Measurements from ENCODE around the gene GFOD2.
"Not testable (repeated sequence)": the region's sequence is repeated elsewhere in the genome, so short reads cannot be mapped to it uniquely, and the experiment has no call there.

Gene GFOD2, protein sequence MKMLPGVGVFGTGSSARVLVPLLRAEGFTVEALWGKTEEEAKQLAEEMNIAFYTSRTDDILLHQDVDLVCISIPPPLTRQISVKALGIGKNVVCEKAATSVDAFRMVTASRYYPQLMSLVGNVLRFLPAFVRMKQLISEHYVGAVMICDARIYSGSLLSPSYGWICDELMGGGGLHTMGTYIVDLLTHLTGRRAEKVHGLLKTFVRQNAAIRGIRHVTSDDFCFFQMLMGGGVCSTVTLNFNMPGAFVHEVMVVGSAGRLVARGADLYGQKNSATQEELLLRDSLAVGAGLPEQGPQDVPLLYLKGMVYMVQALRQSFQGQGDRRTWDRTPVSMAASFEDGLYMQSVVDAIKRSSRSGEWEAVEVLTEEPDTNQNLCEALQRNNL

DNA sequence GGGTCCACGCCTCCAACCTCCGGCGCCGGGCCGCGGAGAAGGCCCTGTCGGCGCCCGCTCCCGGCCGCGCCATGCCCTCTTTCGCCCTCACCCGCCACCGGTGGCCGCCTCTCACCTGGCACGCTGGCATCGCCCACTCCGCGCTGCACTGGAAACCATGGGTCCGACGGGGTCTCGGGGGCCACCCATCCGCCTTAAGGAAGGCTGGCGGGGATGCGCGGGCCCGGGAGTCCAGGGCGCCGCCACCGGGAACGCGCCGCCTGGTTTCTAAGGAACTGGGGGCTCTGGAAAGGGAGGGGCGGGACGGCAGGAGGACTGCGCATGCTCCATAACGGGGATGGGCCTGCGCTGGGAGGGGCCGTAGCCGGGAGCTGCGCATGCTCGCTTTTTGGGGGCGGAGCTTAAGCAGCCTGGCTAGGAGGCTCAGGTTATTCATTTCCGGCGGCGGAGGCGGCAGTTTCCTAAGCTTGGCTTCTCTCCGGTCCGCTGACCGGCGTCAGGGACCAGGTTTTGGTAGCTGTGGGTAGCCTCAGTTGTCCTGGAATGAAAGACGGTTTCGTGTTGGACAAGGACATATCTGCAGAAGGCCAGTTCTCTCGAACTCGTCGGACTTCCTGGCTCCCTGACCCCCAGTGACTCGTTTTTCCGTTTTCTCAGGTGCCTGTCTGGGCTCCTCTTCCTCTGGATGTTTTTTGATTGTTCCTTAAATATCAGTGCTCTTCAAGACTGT is at the start of gene GFOD2:
GFOD2 (minus strand) TSS at position 269 of the 730 bp plus-strand sequence. CDS start 33,601 bp downstream, outside the sequence.
- DNase-seq = peak; percentile 94 to 99 (median 98)

DNA sequence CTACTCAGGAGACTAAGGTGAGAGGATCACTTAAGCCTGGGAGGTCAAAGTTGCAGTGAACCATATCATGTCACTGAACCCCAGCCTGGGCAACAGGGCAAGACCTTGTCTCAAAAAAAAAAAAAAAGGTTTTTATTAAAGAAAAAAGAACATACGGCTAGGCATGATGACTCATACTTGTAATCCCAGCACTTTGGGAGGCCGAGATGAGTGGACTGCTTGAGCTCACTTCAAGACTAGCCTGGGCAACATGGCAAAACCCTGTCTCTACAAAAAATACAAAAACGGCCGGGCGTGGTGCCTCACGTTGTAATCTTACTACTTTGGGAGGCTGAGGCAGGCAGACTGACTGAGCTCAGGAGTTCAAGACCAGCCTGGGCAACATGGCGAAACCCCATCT is 48.8 kb upstream of the GFOD2 start:
- DNase-seq = no peak

DNA sequence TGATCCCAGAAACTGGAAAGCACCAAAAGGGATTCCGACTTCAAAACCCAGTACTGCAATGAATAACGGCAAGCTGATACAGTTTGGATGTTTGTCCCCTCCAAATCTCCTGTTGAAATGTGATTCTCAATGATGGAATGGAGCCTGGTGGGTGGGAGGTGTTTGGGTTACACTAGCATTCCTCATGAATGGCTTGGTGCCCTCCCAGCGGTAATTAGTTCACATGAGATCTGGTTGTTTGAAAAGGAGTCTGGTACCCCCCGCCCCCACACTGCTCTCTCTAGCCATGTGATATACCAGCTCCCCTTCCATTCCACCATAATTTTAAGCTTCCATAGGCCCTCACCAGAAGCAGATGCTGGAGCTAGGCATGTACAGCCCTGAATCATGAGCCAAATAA is 47.2 kb upstream of the GFOD2 start:
- DNase-seq = no peak

DNA sequence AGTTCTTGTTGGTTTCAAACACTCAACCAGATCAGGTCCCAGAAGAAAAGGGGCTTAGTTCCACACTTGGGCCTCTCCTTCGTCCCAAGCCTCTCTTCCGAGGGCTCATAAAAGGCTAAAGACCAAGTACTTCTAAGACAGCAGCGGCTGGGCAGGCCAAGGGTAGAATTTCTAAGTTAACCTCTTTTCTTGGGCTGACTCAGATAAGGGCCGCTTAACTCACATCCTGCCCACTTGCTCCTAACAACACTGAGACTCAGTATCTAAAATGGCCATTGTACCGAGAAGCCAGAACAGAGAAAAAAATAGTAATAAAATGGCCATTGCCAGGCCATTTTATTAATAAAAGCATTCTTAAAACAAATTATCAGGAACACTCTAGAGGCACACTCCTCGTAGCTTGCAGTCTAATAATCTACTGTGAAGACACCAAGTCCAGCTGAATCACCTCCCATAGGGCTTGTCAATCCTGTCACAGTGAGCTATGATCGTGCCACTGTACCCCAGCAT is 45.1 kb upstream of the GFOD2 start:
- DNase-seq = no peak

DNA sequence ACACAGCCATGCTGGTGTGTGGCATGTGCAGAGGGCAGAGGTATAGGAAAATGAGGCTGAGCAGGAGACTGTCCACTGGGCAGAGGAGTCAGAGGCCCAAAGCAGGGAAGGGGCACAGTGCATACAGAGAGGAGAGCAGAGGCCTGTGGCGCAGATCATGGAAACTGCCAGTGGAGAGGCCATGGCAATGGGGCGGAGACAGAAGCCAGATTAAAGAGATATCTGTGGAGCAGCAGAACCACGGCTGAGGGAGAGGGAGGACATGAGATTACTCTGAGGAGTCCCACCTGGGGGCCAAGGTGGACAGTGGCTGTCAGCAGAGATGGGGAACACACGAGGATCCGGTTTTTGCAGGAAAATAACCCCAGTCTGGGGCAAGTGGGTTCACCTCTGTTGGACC is 44.0 kb upstream of the GFOD2 start:
- no peak for DNase-seq

DNA sequence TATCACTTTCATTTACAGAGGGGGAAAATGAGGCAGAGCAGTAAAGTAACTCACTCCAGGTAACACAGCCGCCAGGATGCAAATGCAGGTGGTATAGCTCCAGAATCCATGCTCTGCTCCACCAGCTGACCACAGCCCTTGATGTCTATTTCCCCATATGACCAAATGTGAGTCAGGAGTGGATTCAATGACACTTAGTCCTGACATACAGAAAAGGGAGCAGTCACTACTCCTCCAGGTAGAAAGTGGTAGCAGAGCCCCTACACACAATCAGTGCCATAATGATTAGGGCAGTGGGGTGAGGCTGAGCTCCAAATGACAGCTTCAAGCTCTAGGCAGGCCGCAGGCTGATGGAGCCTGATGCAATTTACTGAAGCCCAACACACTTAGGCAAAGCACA is 43.3 kb upstream of the GFOD2 start:
- no peak for DNase-seq

DNA sequence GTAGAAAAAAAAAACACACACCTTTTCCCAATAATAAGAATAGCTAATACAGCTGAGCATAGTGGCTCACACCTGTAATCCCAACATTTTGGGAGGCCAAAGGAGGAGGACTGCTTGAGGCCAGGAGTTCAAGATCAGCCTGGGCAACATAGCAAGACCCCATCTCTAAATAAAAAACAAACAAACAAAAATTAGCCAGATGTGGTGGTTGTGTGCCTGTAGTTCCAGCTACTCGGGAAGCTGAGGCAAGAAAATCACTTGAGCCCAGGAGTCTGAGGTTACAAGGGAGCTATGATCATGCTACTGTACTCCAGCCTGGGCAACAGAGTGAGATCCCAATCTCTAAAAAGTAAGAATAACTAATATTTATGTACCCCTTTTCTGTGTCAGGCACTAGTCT is 42.8 kb upstream of the GFOD2 start:
- no peak for DNase-seq

DNA sequence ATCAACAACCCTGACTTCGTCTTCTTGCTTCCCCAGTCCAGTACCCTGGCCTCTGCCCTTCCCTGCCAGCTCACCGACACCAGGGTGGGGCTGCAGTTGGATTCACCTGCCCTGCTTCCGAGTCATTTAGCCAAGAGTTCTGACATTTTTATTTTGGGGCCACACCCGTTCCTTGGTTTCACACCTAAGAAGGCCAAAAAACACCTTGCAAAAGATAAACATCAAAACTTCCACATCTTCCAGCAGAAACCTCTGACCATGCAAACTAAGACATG is 41.8 kb upstream of the GFOD2 start:
- no peak for DNase-seq

DNA sequence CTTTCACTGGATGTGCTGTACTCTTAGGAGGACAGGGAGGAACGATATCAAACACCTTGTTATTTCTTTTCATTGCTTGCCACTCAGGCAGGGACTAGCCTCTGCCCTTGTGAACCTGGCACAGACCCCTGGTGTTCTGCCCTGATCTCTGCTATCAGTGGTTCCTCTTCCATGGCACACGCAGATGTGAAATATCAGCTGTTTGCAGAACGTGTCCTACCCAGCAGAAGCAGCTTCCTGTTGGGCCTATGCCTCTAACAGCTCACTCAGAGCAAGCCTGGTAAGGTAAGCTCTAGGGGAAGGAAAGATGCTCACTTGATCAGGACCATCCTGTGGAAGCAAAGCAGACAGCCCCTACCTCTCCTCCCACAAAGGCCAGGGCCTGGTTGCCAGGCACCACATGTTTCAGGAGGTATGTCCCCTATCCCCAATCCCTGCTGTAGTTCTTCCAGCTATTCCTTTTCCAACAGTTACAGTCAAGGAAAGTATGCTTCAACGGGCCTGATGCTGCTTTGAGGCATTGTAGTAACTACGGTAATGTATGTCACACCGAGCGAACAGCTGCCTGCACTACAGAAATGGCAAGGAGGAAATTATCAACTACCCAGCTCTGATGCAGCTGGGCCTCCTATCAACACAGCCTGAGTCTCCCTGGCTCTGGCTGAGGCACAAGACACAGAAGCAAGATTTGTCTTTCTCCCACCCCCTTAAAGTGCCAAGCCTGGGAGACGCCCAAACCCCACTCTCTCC is 41.3 kb upstream of the GFOD2 start:
- no peak for DNase-seq

DNA sequence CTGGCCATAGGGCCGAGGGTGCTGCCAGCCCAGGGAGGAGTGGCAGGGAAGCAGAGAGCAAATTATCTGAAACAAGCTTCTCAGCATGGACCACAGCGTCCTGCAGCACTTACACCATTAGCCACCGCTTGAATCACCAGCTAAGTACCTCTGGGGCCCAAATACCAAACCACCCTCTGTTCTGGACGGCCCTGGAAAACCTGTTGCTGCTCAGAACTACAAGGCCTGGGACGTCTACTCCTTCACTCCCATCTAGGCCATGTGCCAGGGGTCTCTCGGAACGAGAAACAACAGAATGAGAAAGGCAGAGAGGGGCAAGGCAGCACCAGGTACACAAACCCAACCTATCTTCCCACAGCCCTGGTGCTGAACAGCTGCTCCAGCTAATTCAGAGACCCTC is 39.9 kb upstream of the GFOD2 start:
- no peak for DNase-seq

DNA sequence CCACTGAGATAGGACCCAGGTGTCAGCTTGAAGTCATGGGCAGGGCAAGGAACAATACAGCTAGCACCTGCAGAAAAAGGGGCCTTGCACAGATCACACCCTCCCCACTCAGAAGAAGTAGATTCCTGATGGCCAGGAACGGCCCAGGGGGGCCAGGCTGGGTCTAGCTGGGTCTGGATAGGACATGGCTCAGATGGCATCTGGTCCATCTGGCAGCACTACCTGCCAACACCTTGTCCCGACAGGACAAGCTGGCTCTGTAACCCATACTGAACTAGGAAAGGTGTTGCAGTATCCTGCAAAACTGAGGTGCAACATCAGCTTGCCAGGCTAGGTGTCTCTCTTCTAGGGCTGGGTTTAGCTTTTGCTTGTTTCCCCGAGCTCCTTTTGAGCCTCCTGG is 38.9 kb upstream of the GFOD2 start:
- no peak for DNase-seq

DNA sequence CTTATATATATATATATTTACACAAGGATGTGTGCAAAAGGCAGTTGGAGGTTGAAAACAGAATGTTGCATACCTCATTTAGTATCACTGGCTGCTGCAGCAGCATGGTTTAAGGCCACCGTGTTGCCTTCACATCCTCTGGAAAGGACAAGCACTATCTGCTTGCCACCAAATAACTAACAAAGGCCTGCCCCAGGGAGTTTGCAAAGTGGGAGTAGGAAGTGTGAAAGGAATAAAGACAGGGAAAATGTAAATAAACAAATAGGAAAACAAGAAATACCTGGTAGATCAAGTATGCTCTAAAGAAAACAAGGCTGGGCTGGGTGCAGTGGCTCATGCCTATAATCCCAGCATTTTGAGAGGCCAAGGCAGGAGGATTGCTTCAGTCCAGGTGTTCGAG is 33.5 kb upstream of the GFOD2 start:
- no peak for DNase-seq

DNA sequence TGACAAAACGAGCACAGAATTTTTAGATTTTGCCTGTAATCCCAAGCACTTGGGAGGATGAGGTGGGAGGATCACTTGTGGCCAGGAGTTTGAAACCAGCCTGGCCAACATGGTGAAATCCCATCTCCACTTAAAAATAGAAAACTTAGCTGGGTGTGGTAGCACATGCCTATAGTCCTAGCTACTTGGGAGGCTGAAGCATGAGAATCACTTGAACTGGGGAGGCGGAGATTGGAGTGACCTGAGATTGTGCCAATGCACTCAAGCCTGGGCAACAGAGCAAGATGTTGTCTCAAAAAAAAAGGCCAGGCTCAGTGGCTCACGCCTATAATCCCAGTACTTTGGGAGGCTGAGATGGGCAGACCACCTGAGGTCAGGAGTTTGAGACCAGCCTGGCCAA is 32.2 kb upstream of the GFOD2 start:
- not testable (repeated sequence) for DNase-seq

DNA sequence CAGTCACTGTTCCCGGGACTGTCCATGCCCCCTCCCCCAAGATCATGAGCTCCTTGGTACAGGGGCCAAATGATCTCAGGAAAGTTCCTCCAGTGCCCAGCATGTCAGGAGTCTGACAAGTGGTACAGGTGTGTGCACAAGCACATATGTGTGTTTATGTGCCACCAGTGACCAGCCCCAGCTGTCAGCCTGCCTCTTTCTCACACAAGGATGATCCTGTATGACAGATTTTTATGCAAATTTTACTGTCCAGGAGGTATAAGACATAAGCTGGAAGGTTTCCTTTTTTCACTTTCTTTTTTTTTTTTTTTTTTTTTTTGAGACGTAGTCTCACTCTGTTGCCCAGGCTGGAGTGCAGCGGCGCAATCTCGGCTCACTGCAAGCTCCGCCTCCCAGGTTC is 31.4 kb upstream of the GFOD2 start:
- DNase-seq = no peak

DNA sequence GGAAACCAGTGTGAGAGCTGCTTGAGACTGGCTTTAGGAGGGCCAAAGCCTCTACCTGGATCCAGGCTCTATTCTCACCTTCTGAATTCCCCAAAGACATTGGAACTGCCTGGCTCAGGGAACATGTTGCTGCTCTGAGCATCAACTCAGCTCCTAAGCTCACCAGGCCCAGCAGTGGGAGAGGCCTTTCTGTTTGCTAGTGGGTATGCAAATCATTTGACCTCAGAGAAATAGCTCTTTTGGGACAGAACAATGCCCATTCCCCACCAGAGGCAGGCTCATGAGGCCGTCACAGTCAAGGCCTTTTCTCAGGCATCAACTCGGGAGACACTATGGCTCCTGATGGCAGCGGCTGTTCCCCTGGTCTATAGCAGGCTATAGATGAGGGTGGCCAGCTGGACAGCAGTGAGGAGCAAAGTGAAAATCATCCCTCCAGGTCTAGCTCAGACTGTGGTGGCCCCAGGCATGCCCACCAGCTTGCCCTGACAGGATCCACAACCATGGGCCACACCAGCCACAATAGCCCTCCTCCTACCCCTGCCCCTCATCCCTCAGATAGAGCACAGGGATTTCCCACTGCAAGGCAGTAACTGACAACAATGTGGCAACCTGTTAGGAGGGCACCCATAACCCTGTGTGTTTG is 30.4 kb upstream of the GFOD2 start:
- DNase-seq = no peak

DNA sequence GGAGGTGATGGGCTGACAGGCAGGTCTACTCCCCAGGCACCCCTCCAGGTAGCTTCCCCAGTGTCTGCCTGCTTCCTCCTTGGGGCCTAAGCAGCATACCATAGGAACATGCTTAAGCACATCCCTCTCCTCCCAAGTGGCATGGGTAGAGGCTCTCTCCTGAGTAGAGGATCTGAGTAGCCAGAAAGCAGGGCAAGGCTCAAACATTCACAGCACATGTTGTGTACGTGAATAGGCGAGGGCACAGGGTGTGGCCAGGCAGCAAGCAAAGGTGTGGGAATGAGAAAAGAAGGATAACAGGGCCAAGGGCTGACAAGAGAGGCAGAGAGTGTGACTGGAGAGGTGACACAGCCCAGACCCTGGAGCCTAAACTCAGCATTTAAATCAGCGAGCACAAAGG is 29.7 kb upstream of the GFOD2 start:
- no peak for DNase-seq

DNA sequence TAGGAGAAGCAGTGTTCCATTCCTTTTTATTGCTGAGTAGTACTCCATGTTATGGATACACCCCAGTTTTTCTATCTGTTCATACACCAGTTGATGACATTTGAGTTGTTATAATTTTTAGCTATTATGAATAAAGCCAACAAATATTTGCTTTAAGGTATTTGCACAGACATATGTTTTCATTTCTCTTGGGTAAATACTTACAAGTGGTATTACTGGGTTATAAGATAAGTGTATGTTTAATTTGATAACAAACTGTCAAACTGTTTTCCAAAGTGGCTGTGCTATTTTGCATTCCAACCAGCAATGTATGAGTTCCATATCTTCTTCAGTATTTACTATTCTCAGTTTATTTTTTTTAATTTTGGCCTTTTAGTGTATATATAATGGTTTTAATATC is 27.7 kb upstream of the GFOD2 start:
- no peak for DNase-seq

DNA sequence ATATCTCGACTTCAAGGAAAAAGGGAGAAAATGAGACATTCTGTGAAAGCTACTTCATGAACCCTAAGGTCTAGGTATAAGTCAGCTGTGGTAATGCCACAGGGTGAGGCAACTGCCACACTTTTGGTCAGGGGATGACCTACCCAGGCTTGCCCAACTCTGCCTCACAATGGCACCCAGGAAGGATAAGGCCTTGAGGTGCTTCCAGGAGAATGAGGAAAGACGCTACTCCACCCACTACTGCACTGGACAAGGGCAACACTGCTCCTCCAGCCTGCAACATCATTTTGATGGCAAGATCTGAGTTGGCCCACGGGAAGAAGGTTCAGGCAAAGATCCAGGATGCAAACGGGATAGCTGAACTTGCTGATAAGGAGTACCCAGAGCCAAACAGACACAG is 22.0 kb upstream of the GFOD2 start:
- no peak for DNase-seq

DNA sequence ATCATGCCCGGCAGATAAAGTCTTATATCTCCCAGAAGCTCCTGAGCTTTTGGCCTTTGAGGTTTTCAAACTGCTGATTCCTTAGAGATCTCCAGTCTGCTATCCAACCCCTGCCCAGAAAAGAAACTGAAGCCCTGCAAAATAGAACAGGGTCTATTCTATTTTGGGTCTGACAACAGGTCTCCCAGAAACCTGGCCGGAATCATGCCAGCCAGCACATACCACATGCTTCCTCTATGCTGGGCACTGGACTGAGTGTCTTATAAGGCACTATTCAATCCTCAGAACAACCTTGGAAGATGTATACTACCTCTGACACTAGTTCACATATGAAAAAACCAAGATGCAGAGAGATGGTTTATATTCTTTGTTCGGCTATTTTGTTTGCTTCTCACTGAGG is 21.3 kb upstream of the GFOD2 start:
- DNase-seq = no peak

DNA sequence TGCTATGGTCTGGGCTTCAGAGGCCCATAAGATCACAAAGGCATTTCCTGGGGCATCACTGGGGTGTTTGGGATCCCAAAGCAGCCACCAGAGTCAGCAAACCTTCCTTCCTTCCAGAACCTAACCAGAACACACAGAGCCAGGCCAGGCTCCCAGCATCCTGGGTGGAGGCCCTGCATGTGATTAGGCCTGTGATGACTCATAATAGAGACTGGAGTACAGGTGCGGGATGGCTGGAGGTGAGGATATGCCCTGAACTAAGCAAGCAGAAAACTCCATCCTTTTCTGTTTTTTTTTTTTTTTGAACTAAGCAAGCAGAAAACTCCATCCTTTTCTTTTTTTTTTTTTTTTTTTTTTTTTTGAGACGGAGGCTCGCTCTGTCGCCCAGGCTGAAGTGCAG is 17.7 kb upstream of the GFOD2 start:
- DNase-seq = no peak

DNA sequence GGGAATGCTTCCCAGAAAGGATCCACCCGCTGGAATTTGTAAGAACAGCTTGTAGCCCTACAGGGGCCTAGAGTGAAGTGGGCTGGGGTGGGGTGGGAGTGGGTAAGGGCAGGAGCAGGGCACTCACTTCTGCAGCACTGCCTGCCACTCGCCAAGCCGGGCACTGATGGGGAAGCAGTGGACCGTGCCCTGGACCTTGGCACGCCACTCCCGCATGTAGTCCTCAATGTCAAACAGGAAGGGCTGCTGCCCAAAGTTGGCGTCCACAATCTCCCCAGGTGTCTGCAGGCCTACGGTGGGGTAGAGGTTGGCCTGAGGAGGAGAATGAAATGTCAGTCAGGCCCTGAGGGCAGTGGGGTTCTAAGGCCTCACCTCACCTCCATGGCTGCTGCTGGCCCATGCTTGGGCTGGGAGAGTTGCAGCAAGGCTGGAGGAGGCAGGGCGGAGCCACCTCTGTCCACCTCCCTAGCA is 15.7 kb upstream of the GFOD2 start:
- DNase-seq = no peak

DNA sequence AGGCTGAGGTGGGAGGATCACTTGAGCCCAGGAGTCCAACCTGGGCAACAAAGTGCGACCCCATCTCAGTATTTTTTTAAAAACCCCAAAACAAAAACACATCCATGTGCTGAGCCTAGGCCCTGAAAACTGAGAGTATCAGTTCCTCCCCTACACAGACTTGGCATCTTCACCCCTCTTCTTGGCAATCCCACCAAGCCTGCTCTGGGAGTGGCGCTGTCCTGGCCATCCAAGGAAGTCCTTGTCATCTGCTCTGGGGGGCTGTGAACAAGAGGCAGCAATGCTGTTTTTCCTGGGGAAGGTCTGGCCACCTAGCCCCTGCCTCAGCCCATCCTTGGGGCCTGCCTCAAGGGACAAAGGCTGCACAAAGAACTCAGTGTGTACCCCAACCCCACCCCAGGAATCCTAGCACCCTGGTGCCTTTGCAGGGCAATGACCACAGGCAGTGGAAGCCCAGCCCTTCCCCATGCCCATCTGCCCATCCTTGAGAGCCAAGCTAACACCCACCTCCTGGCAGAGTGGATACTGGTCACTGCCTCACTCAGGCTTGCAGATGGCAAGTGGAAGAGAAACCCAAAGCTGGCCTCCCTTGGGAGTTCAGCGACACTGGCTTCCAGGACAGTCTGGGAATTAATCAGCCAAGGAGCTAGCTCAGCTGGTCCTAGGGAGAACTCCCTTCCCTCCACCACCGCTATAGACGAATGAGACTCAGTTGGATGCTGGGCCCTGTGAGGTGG is 14.8 kb upstream of the GFOD2 start:
- no peak for DNase-seq

DNA sequence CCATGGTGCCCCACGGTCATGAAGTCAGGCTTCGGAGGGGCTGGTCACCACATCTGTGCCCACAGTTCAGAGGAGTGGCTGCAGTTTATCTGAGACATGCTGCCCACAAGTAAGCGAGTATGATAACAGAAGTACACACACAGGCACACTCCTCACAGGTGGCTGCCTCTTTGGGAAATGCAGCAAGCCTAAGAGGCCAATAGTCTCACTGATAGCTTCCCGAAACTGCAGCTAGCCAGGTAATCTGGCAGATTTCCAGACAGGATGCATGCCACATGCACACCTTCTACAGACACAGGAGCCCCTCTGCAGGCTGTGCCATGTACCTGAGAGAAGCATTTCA is 12.6 kb upstream of the GFOD2 start:
- no peak for DNase-seq
